Measurements from ENCODE around the gene KIF26B.

The KIF26B gene

DNA sequence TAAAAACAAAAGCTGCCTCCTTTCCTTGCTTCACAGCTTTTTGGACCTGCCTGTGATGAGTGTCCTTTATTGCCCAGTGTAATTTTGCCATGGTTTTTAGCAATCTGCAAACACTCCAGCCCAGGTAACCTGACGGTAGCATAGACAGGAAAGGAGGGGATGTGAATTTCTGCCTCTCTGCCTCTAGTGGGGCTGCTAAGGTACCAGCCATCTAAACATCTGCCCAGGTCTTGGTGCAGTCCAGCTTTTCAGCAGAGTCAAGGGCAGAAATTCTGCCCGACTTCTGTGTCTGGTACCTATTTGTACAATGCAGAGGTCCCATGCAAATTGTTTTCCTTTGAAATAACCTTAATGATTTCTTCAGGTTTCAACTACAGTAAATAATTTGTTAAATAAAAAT lies 371.4 kb downstream of the KIF26B start:
- H3K27me3 ChIP-seq (ENCODE audit: insufficient read depth, low read length, poor library complexity, severe bottlenecking): no peaks in the 10 kb centered on the region
- no peaks in the 10 kb centered on the region for H4K20me1 ChIP-seq (ENCODE audit: insufficient read depth, low read length, poor library complexity, severe bottlenecking)
- no peaks in the 10 kb centered on the region for H3K79me2 ChIP-seq (ENCODE audit: insufficient read depth, low read length)
- TF ChIP-seq, protein P1, sequence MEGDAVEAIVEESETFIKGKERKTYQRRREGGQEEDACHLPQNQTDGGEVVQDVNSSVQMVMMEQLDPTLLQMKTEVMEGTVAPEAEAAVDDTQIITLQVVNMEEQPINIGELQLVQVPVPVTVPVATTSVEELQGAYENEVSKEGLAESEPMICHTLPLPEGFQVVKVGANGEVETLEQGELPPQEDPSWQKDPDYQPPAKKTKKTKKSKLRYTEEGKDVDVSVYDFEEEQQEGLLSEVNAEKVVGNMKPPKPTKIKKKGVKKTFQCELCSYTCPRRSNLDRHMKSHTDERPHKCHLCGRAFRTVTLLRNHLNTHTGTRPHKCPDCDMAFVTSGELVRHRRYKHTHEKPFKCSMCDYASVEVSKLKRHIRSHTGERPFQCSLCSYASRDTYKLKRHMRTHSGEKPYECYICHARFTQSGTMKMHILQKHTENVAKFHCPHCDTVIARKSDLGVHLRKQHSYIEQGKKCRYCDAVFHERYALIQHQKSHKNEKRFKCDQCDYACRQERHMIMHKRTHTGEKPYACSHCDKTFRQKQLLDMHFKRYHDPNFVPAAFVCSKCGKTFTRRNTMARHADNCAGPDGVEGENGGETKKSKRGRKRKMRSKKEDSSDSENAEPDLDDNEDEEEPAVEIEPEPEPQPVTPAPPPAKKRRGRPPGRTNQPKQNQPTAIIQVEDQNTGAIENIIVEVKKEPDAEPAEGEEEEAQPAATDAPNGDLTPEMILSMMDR (conservative IDR thresholded peaks at IDR 0.05; ENCODE audit: low read length): no peak
- TF ChIP-seq EZH2phosphoT487 (IDR thresholded peaks at IDR 0.05; ENCODE audit: borderline replicate concordance): no peak
- H3K9ac ChIP-seq (ENCODE audit: low read depth, low read length, poor library complexity, severe bottlenecking): no peak overlapping the region
- H3K9me2 ChIP-seq (replicated peaks; ENCODE audit: low read depth, low read length): no peaks in the 10 kb centered on the region
- H3K4me3 ChIP-seq (ENCODE audit: low read length, poor library complexity, severe bottlenecking): no peak overlapping the region
- no peaks in the 10 kb centered on the region for H3K9me3 ChIP-seq (ENCODE audit: insufficient read depth, low read depth, low read length)
- H2AFZ ChIP-seq (ENCODE audit: low read length): no peak overlapping the region
- H3K36me3 ChIP-seq (ENCODE audit: insufficient read depth, low read length): no peaks in the 10 kb centered on the region
- H3F3A ChIP-seq (ENCODE audit: low read depth): no peaks in the 10 kb centered on the region
- no peak overlapping the region for H3K4me2 ChIP-seq (ENCODE audit: low read depth, low read length, poor library complexity, severe bottlenecking)
- H3K4me1 ChIP-seq (ENCODE audit: insufficient read depth, low read length, poor library complexity, severe bottlenecking): no peaks in the 10 kb centered on the region

DNA sequence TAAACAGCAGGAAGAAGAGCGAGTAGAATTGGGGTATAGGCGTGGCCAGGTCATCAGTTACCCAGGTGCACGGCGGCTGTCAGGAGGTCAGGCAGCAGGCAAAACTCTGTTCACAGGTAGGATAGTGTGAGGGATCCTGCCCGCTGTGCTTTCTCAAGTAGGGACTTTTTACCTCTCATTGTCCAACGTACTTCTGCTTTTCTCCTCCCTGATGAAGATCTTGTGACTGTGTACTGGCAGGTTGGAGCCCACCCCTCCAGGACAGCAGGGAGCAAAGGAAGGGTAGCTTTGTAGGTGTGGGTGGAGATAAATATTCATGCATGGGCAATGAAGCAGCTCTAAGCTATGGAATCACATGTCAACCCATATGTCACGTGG lies 373.5 kb downstream of the KIF26B start:
- no peak overlapping the region for H2AFZ ChIP-seq (ENCODE audit: low read length)
- no peaks in the 10 kb centered on the region for H3F3A ChIP-seq (ENCODE audit: low read depth)
- H3K4me2 ChIP-seq (ENCODE audit: low read depth, low read length, poor library complexity, severe bottlenecking): no peak overlapping the region
- no peak for TF ChIP-seq EZH2phosphoT487 (IDR thresholded peaks at IDR 0.05; ENCODE audit: borderline replicate concordance)
- TF ChIP-seq, protein P1 (conservative IDR thresholded peaks at IDR 0.05; ENCODE audit: low read length): no peak
- H4K20me1 ChIP-seq (ENCODE audit: insufficient read depth, low read length, poor library complexity, severe bottlenecking): no peaks in the 10 kb centered on the region
- no peaks in the 10 kb centered on the region for H3K9me3 ChIP-seq (ENCODE audit: insufficient read depth, low read depth, low read length)
- H3K36me3 ChIP-seq (ENCODE audit: insufficient read depth, low read length): no peaks in the 10 kb centered on the region
- H3K4me3 ChIP-seq (ENCODE audit: low read length, poor library complexity, severe bottlenecking): no peak overlapping the region
- no peaks in the 10 kb centered on the region for H3K27me3 ChIP-seq (ENCODE audit: insufficient read depth, low read length, poor library complexity, severe bottlenecking)
- no peaks in the 10 kb centered on the region for H3K79me2 ChIP-seq (ENCODE audit: insufficient read depth, low read length)
- H3K9me2 ChIP-seq (replicated peaks; ENCODE audit: low read depth, low read length): no peaks in the 10 kb centered on the region
- no peak overlapping the region for H3K9ac ChIP-seq (ENCODE audit: low read depth, low read length, poor library complexity, severe bottlenecking)
- no peaks in the 10 kb centered on the region for H3K4me1 ChIP-seq (ENCODE audit: insufficient read depth, low read length, poor library complexity, severe bottlenecking)

DNA sequence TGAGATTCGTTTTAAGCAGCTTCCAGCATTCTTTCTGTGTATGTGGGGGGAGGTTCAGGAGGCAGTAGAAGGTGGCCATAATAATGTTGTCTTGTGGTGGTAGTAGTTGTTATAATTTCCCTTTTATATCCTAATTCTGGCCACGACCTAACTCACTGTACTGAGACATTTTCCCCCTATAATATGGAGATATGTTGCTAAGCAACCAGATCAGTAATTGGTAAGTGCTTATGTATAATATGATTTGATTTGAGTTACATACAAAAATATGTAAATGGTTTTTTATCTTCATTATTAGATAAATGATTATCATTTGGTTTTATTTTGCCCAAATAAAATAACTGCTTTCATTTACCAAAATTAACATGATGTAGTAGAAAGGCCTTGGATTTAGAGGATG lies 376.2 kb downstream of the KIF26B start:
- H3F3A ChIP-seq (ENCODE audit: low read depth): no peaks in the 10 kb centered on the region
- H3K4me1 ChIP-seq (ENCODE audit: insufficient read depth, low read length, poor library complexity, severe bottlenecking): no peaks in the 10 kb centered on the region
- no peaks in the 10 kb centered on the region for H3K27me3 ChIP-seq (ENCODE audit: insufficient read depth, low read length, poor library complexity, severe bottlenecking)
- no peaks in the 10 kb centered on the region for H3K9me3 ChIP-seq (ENCODE audit: insufficient read depth, low read depth, low read length)
- H4K20me1 ChIP-seq (ENCODE audit: insufficient read depth, low read length, poor library complexity, severe bottlenecking): no peaks in the 10 kb centered on the region
- no peak for TF ChIP-seq EZH2phosphoT487 (IDR thresholded peaks at IDR 0.05; ENCODE audit: borderline replicate concordance)
- TF ChIP-seq, protein P1 (conservative IDR thresholded peaks at IDR 0.05; ENCODE audit: low read length): no peak
- H2AFZ ChIP-seq (ENCODE audit: low read length): no peak overlapping the region
- no peak overlapping the region for H3K4me3 ChIP-seq (ENCODE audit: low read length, poor library complexity, severe bottlenecking)
- H3K36me3 ChIP-seq (ENCODE audit: insufficient read depth, low read length): no peaks in the 10 kb centered on the region
- no peaks in the 10 kb centered on the region for H3K9me2 ChIP-seq (replicated peaks; ENCODE audit: low read depth, low read length)
- no peak overlapping the region for H3K4me2 ChIP-seq (ENCODE audit: low read depth, low read length, poor library complexity, severe bottlenecking)
- H3K79me2 ChIP-seq (ENCODE audit: insufficient read depth, low read length): no peaks in the 10 kb centered on the region
- no peak overlapping the region for H3K9ac ChIP-seq (ENCODE audit: low read depth, low read length, poor library complexity, severe bottlenecking)

Measured in Loucy (cell line).